ENCODE data around the gene TBC1D22B. TPM values are rescaled to one million over a fixed set of nuclear protein-coding genes. Genes with fewer than 3 reads are reported as not detected.

Gene TBC1D22B
- total and polyA plus RNA-seq, 9 of the 15 experiments (the other 6 are each of a cell fraction or from before 2014, with no cell fraction given), result 4.8 to 24.2 (median 13.5) TPM

DNA sequence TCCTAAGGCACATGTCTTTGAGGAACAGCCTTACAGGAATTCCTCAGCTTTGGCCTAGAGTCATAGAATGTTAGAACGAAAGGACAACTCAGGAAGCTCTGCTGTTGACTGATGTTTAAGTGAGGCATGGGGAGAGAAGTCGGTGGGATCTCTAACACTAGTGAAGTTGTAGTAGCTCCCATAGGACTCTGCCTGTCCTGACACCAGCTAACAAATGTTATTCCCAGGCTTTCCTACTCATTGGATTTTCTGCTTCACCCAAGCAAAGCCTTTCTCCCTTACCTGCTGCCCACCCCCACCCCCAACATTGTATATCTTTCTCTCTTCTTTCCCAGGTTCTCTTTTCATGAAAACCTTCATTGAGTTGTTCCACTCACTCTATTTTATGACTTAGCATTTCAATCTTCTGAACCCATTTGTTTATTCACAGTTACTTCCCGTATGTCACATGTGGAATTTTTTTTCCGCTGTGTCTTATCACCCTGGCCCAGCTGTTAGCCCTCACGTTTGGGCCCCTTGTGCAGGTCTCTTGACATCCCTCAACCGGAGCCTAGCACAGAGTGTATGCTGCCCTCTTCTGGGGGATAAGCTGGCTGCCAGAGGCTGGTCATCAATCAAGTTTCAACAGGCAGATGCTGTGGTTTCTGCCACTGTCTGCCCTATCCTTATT is 57.0 kb downstream of the TBC1D22B start (continued):
- TF ChIP-seq, protein P1, sequence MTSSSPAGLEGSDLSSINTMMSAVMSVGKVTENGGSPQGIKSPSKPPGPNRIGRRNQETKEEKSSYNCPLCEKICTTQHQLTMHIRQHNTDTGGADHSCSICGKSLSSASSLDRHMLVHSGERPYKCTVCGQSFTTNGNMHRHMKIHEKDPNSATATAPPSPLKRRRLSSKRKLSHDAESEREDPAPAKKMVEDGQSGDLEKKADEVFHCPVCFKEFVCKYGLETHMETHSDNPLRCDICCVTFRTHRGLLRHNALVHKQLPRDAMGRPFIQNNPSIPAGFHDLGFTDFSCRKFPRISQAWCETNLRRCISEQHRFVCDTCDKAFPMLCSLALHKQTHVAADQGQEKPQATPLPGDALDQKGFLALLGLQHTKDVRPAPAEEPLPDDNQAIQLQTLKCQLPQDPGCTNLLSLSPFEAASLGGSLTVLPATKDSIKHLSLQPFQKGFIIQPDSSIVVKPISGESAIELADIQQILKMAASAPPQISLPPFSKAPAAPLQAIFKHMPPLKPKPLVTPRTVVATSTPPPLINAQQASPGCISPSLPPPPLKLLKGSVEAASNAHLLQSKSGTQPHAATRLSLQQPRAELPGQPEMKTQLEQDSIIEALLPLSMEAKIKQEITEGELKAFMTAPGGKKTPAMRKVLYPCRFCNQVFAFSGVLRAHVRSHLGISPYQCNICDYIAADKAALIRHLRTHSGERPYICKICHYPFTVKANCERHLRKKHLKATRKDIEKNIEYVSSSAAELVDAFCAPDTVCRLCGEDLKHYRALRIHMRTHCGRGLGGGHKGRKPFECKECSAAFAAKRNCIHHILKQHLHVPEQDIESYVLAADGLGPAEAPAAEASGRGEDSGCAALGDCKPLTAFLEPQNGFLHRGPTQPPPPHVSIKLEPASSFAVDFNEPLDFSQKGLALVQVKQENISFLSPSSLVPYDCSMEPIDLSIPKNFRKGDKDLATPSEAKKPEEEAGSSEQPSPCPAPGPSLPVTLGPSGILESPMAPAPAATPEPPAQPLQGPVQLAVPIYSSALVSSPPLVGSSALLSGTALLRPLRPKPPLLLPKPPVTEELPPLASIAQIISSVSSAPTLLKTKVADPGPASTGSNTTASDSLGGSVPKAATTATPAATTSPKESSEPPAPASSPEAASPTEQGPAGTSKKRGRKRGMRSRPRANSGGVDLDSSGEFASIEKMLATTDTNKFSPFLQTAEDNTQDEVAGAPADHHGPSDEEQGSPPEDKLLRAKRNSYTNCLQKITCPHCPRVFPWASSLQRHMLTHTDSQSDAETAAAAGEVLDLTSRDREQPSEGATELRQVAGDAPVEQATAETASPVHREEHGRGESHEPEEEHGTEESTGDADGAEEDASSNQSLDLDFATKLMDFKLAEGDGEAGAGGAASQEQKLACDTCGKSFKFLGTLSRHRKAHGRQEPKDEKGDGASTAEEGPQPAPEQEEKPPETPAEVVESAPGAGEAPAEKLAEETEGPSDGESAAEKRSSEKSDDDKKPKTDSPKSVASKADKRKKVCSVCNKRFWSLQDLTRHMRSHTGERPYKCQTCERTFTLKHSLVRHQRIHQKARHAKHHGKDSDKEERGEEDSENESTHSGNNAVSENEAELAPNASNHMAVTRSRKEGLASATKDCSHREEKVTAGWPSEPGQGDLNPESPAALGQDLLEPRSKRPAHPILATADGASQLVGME (CRISPR knock-in tag; IDR thresholded peaks at IDR 0.05), result no peak
- TF ChIP-seq, protein P2, sequence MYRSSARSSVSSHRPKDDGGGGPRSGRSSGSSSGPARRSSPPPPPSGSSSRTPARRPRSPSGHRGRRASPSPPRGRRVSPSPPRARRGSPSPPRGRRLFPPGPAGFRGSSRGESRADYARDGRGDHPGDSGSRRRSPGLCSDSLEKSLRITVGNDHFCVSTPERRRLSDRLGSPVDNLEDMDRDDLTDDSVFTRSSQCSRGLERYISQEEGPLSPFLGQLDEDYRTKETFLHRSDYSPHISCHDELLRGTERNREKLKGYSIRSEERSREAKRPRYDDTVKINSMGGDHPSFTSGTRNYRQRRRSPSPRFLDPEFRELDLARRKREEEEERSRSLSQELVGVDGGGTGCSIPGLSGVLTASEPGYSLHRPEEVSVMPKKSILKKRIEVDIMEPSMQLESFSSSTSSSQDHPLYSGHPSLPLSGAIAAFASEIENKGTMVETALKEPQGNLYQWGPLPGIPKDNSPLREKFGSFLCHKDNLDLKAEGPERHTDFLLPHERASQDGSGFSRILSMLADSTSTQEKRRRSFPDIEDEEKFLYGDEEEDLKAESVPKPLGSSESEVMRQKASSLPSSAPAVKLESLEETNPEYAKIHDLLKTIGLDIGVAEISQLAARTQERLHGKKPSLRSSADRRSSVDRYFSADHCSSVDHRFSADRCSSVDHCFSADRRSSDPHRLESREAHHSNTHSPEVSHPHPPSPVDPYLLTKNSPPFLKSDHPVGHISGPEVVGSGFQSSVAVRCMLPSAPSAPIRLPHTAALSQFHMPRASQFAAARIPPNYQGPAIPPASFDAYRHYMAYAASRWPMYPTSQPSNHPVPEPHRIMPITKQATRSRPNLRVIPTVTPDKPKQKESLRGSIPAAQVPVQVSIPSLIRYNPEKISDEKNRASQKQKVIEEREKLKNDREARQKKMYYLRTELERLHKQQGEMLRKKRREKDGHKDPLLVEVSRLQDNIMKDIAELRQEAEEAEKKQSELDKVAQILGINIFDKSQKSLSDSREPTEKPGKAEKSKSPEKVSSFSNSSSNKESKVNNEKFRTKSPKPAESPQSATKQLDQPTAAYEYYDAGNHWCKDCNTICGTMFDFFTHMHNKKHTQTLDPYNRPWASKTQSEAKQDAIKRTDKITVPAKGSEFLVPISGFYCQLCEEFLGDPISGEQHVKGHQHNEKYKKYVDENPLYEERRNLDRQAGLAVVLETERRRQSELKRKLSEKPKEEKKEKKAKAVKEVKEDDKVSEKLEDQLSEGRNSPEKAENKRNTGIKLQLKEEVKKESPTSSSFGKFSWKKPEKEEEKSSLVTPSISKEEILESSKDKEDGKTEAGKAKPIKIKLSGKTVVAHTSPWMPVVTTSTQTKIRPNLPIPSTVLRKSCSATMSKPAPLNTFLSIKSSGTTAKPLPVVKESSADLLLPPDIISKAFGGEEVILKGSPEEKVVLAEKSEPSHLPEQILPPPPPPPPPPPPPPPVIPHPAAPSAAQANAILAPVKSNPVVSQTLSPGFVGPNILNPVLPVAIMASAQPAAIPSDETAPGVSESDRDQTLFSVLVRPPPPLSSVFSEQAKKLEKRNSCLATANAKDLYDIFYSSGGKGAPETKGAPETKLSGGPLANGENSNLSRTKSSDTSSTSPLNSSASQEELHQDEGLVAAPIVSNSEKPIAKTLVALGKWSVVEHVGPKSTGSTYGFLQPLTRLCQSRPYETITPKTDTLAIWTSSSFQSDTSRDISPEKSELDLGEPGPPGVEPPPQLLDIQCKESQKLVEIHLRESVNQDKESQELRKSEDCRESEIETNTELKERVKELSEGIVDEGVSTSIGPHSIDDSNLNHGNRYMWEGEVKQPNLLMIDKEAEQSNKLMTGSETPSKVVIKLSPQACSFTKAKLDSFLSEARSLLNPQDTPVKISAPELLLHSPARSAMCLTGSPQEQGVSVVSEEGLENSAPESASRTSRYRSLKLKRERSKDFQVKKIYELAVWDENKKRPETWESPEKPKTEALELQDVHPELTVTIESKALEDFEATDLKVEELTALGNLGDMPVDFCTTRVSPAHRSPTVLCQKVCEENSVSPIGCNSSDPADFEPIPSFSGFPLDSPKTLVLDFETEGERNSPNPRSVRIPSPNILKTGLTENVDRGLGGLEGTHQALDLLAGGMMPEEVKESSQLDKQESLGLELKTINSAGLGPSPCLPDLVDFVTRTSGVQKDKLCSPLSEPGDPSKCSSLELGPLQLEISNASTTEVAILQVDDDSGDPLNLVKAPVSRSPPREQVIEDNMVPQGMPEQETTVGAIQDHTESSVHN (IDR thresholded peaks at IDR 0.05; ENCODE audit: borderline replicate concordance in 1 of 2, low read depth in 1 of 2), result peak in 1 of 2 experiments; percentile 100
- TF ChIP-seq ZNF780A (CRISPR knock-in tag; IDR thresholded peaks at IDR 0.05), result no peak
- TF ChIP-seq STAT5A (IDR thresholded peaks at IDR 0.05; ENCODE audit: borderline replicate concordance, low read length), result peak; percentile 93
- TF ChIP-seq MXI1 (IDR thresholded peaks at IDR 0.05; ENCODE audit: low read depth, low read length), result peak; percentile 93
- TF ChIP-seq, protein P3, sequence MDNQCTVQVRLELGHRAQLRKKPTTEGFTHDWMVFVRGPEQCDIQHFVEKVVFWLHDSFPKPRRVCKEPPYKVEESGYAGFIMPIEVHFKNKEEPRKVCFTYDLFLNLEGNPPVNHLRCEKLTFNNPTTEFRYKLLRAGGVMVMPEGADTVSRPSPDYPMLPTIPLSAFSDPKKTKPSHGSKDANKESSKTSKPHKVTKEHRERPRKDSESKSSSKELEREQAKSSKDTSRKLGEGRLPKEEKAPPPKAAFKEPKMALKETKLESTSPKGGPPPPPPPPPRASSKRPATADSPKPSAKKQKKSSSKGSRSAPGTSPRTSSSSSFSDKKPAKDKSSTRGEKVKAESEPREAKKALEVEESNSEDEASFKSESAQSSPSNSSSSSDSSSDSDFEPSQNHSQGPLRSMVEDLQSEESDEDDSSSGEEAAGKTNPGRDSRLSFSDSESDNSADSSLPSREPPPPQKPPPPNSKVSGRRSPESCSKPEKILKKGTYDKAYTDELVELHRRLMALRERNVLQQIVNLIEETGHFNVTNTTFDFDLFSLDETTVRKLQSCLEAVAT (IDR thresholded peaks at IDR 0.05), result peak; percentile 74 to 86
- TF ChIP-seq ZC3H11A (IDR thresholded peaks at IDR 0.05; ENCODE audit: low read depth, low read length), result peak; percentile 92
- TF ChIP-seq, protein P4, sequence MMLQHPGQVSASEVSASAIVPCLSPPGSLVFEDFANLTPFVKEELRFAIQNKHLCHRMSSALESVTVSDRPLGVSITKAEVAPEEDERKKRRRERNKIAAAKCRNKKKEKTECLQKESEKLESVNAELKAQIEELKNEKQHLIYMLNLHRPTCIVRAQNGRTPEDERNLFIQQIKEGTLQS (IDR thresholded peaks at IDR 0.05), result peak; percentile 84
- TF ChIP-seq, protein P4 (CRISPR knock-in tag; conservative IDR thresholded peaks at IDR 0.05), result peak; percentile 76; the same call in 1 of the 2 replicates
- no peak for TF ChIP-seq ZNF507 (tag; conservative IDR thresholded peaks at IDR 0.05)
